ENCODE data around the gene SHC3. TPM values are rescaled to one million over a fixed set of nuclear protein-coding genes. Genes with fewer than 3 reads are reported as not detected.

SHC3 gene
- total RNA-seq, 1 experiment from 2014 or later: 1.8 TPM

DNA sequence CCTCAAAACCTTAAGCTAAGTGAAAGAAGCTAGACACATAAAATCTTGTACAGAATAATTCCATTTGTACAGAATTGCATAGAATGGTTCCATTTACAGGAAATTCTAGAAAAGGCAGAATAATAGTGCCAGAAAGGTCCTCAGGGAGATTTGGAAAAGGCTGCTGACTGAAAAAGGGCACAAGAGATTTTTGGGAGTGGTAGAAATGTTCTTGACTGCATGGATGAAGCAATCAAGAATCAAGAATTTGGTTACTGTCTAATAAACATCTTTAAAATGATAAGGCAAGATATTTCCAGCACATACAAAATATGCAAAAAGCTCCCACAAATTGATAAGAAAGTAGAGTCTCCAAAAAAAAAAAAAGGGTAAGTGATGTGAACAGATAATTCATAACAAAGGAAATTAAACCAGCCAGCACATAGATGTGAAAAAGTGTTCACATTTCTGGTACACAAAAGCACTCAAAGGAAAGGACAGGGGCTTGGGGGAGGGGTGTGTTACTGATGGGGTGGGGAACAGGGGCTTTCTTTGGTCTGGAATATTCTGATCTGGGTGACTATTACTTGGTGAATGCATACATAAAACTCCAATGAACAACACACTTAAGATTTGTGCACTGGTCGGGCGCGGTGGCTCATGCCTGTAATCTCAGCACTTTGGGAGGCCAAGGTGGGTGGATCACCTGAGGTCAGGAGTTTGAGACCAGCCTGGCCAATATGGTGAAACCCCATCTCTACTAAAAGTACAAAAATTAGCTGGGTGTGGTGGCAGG lies 85.2 kb downstream of the SHC3 start:
- Mint-ChIP-seq H3K36me3 (ENCODE audit: insufficient read depth in 1 of 3, low read depth in 3 of 3) (peaks cover 0 to 6% (median 0%) of the 10 kb centered on the region in 3 experiments; a peak in 2 of 7 replicates), H3K9me3 (peaks cover 0 to 2% of the 10 kb centered on the region in 2 experiments; a peak in 3 of 5 replicates)
- no peak overlapping the region for H3K14ac ChIP-seq (ENCODE audit: insufficient read depth, low read length)

More for the DNA sequence above, 85.2 kb downstream of the SHC3 start:
- no peak overlapping the region for H4K8ac ChIP-seq (replicated peaks; ENCODE audit: insufficient read length, low read depth, low read length)
- no peaks in the 10 kb centered on the region for H3K79me1 ChIP-seq (ENCODE audit: insufficient read depth, low read depth, low read length, poor library complexity, severe bottlenecking)
- no peaks in the 10 kb centered on the region for H3K9me3 ChIP-seq (ENCODE audit: control insufficient read depth, low read depth, low read length)
- TF ChIP-seq CTCF (conservative IDR thresholded peaks at IDR 0.05): no peak
- H2BK20ac ChIP-seq (ENCODE audit: low read depth, low read length, poor library complexity, severe bottlenecking): no peak overlapping the region
- no peaks in the 10 kb centered on the region for H3K79me2 ChIP-seq (ENCODE audit: insufficient read depth, low read length)
- no peak overlapping the region for H2BK120ac ChIP-seq (ENCODE audit: low read depth, low read length, poor library complexity, severe bottlenecking)
- H4K20me1 ChIP-seq (ENCODE audit: control insufficient read depth, insufficient read depth, insufficient read length): no peaks in the 10 kb centered on the region
- no peak overlapping the region for H3K23ac ChIP-seq (ENCODE audit: insufficient read length, low read depth, low read length)
- no peak for DNase-seq
- no peaks in the 10 kb centered on the region for H3K27me3 ChIP-seq (ENCODE audit: insufficient read depth, low read length)
- H2AK5ac ChIP-seq (ENCODE audit: insufficient read length, low read length): no peak overlapping the region
- no peak overlapping the region for H2BK15ac ChIP-seq (ENCODE audit: low read depth, low read length)
- H3T11ph ChIP-seq (ENCODE audit: low read length): no peak overlapping the region
- no peaks in the 10 kb centered on the region for H3K4me1 ChIP-seq (ENCODE audit: insufficient read depth, low read length)
- H4K5ac ChIP-seq (ENCODE audit: insufficient read length, low read depth, low read length): no peak overlapping the region
- no peak overlapping the region for H2BK12ac ChIP-seq (ENCODE audit: insufficient read length, low read depth, low read length)
- peaks cover 3% of the 10 kb centered on the region in 2 experiments; a peak in 2 of 4 replicates for H3K4me1 Mint-ChIP-seq
- no peak overlapping the region for H3K18ac ChIP-seq (ENCODE audit: insufficient read length, low read depth, low read length)
- no peak overlapping the region for H3K9ac ChIP-seq (ENCODE audit: extremely low read depth, insufficient read length, low read length)
- no peak overlapping the region for H2BK5ac ChIP-seq (ENCODE audit: insufficient read length, low read length)
- no peak overlapping the region for H3K27ac Mint-ChIP-seq
- H2AFZ ChIP-seq (ENCODE audit: low read length): no peak overlapping the region
- no peak overlapping the region for H4K91ac ChIP-seq (ENCODE audit: insufficient read length, low read depth, low read length)
- no CpG with 5 or more reads among the region's 3 CpGs for WGBS (ENCODE audit: extremely low coverage, insufficient read length, low lambda C conversion rate)
- no peak overlapping the region for H3K4me2 ChIP-seq (ENCODE audit: insufficient read depth, insufficient read length, low read length)
- H3K4me3 Mint-ChIP-seq: no peak overlapping the region
- no peak overlapping the region for H3K56ac ChIP-seq (ENCODE audit: insufficient read length, low read depth, low read length)
- no peaks in the 10 kb centered on the region for H3K27me3 Mint-ChIP-seq (ENCODE audit: low read depth)
- H3K4ac ChIP-seq (ENCODE audit: low read depth, low read length): no peak overlapping the region
- H3K23me2 ChIP-seq (ENCODE audit: insufficient read length, low read depth, low read length, poor library complexity, severe bottlenecking): no peaks in the 10 kb centered on the region
- no peak overlapping the region for H3K27ac ChIP-seq (ENCODE audit: insufficient read length, low read depth, low read length)

Data from H9 (cell line).